HFFc6 (cell line): ENCODE results near the gene TRAPPC11. TPM values are rescaled to one million over a fixed set of nuclear protein-coding genes. Genes with fewer than 3 reads are reported as not detected.

Experiments
- DNase-seq: peaks from one replicate; pipeline ENCODE4 v3.0.0-alpha.2; 2018
- H3K27ac Mint-ChIP-seq: 2 replicates; pipeline ENCODE4 v1.8.0; 2020; ENCODE audit warnings: mild to moderate bottlenecking, mixed read lengths
- H3K27me3 Mint-ChIP-seq: 2 replicates; pipeline ENCODE4 v1.8.0; 2021; ENCODE audit warnings: mild to moderate bottlenecking, moderate library complexity, mixed read lengths; ENCODE audit not compliant: insufficient read depth
- H3K36me3 Mint-ChIP-seq: 2 replicates; pipeline ENCODE4 v1.8.0; 2021; ENCODE audit warnings: low read depth, mixed read lengths
- H3K4me1 Mint-ChIP-seq: 2 replicates; pipeline ENCODE4 v1.8.0; 2020; ENCODE audit warnings: low read depth, mixed read lengths
- H3K4me3 Mint-ChIP-seq: 2 replicates; pipeline ENCODE4 v1.8.0; 2020; ENCODE audit warnings: mild to moderate bottlenecking, moderate library complexity, mixed read lengths
- H3K9me3 Mint-ChIP-seq: 2 replicates; pipeline ENCODE4 v1.8.0; 2020; ENCODE audit warnings: mild to moderate bottlenecking, mixed read lengths
- total RNA-seq, 6 experiments: library from RNA; stranded (reverse); fragmentation: NEBNext Ultra II Directional; extraction: Animal tissue kit (Norgen Biotek cat#: 25700); gene quantifications; 2 replicates in 1 of 6; 3 replicates in 5 of 6; pipeline ENCODE4 v1.2.3, GENCODE V29; 2021
- TF ChIP-seq, protein P1 (sequence below): fragments of 200-600 bp; sonication (generic); IDR thresholded peaks from 2 replicates; pipeline ENCODE4 v1.5.0; 2021; ENCODE audit warnings: antibody characterized with exemption, mild to moderate bottlenecking

TRAPPC11 gene
- total RNA-seq, 6 experiments from 2014 or later: 24.8 to 29.5 (median 26.1) TPM

DNA sequence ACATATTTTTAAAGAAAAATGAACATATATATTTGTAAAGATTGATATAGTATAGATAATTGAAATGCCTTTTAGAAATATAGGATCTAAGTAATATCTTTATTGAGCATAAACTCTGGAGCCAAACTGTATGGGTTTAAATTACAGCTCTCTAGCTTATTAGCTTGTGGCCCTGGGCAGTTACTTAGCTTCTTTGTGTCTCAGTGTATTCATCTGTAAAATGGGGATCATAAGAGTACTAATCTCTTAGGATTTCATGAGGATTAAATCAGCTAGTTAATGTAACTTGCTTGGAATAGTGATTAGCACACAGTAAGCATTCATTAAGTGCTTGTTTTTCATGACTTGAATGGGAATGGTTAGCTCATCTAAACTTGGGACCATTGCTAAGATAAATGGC, 32.8 kb downstream of the TRAPPC11 start:
- Mint-ChIP-seq H3K27me3 (no peaks in the 10 kb centered on the region; the same call in 1 of the 2 replicates), H3K4me1 (no peaks in the 10 kb centered on the region), H3K9me3 (no peaks in the 10 kb centered on the region), H3K4me3 (no peak overlapping the region), H3K27ac (no peak overlapping the region), H3K36me3 (peaks cover 12% of the 10 kb centered on the region)
- TF ChIP-seq, protein P1, sequence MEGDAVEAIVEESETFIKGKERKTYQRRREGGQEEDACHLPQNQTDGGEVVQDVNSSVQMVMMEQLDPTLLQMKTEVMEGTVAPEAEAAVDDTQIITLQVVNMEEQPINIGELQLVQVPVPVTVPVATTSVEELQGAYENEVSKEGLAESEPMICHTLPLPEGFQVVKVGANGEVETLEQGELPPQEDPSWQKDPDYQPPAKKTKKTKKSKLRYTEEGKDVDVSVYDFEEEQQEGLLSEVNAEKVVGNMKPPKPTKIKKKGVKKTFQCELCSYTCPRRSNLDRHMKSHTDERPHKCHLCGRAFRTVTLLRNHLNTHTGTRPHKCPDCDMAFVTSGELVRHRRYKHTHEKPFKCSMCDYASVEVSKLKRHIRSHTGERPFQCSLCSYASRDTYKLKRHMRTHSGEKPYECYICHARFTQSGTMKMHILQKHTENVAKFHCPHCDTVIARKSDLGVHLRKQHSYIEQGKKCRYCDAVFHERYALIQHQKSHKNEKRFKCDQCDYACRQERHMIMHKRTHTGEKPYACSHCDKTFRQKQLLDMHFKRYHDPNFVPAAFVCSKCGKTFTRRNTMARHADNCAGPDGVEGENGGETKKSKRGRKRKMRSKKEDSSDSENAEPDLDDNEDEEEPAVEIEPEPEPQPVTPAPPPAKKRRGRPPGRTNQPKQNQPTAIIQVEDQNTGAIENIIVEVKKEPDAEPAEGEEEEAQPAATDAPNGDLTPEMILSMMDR: no peak
- no peak for DNase-seq

DNA sequence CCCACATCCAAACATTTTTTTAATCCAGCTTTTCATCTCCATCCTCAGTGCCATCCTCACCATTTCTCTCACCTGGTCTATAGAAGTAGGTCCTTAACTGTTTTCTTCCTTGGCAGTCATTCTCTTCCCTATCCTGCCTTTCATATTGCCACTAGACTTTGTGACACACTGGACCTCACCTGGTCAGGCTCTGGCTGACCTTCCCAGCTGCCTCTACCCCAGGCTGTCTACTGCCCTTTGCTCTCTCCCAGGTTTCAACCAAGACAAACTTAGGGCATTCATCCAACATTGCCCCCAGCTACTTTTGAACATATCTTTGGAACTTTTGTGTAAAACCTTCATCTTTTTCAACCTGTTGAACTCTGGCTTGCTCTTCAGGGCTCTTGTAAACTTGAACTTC, 39.8 kb downstream of the TRAPPC11 start:
- Mint-ChIP-seq H3K27ac (no peak overlapping the region), H3K4me1 (no peaks in the 10 kb centered on the region), H3K9me3 (no peaks in the 10 kb centered on the region), H3K27me3 (no peaks in the 10 kb centered on the region), H3K36me3 (peaks cover 45% of the 10 kb centered on the region), H3K4me3 (no peak overlapping the region)
- TF ChIP-seq, protein P1: no peak
- DNase-seq: no peak

DNA sequence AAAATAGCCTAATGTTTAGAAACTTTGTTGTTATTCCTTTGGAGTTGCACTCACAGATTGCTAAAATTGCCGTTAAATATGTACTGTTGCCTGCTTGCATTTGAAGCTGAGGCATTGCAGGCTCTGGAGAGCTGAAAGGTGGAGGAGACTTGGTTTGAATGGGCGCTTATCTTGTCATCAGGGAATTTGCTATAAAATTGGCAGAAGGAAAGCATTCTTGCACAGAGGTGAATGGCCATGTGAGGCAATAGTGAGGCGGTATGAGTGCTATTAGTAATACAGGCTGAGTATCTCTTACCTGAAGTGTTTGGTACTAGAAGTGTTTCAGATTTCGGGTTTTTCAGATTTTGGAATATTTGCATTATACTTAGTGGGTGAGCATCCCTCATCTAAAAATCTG, 41.3 kb downstream of the TRAPPC11 start:
- TF ChIP-seq, protein P1: no peak
- no peak for DNase-seq
- Mint-ChIP-seq H3K27me3 (no peaks in the 10 kb centered on the region), H3K36me3 (peaks cover 45% of the 10 kb centered on the region), H3K4me3 (no peak overlapping the region), H3K9me3 (no peaks in the 10 kb centered on the region), H3K4me1 (no peaks in the 10 kb centered on the region), H3K27ac (no peak overlapping the region)

DNA sequence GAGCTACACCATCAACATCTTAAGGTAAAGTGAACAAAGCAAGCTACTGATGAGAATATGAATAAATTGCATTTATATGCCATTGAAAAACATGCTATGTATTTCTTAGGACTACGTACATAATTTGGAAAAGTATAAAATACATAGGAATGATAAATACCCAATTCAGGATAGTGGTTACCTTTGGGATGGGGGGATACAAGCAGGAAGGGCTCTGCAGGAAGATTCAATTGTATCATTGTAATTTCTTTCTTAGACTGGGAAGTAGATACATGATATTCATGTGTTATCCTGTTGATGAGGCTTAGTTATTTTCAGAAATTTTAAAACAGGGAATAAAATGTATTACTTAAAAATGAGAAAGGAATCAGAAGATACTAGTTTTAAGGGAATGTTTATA, 43.4 kb downstream of the TRAPPC11 start:
- no peak overlapping the region for H3K4me3 Mint-ChIP-seq
- peaks cover 43% of the 10 kb centered on the region for H3K36me3 Mint-ChIP-seq
- TF ChIP-seq, protein P1: no peak
- H3K4me1 Mint-ChIP-seq: no peaks in the 10 kb centered on the region
- H3K9me3 Mint-ChIP-seq: no peaks in the 10 kb centered on the region
- no peak for DNase-seq
- H3K27me3 Mint-ChIP-seq: no peaks in the 10 kb centered on the region
- H3K27ac Mint-ChIP-seq: no peak overlapping the region

DNA sequence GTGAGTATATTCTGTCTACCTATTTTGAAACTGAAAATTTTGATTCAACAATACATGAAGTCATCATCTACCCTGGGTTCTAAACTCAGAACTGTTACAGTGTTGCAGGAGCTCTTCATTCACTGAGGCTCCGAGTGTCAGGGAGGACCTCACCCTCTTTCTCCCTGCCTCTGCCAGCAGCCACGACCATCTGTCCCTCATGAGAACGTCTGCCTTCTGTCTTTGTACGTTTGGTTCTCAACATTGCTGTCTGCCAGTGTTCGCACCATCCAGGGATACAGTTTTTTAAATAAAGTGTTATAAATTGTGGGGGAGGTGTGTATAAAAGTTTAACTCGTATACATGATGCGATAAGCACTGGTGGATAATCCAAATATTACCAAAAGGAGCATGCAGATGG, 55.5 kb downstream of the TRAPPC11 start:
- peaks cover 10% of the 10 kb centered on the region; the same call in 1 of the 2 replicates for H3K36me3 Mint-ChIP-seq
- no peaks in the 10 kb centered on the region for H3K4me1 Mint-ChIP-seq
- no peaks in the 10 kb centered on the region for H3K9me3 Mint-ChIP-seq
- DNase-seq: no peak
- no peaks in the 10 kb centered on the region; the same call in 1 of the 2 replicates for H3K27me3 Mint-ChIP-seq
- H3K27ac Mint-ChIP-seq: no peak overlapping the region
- TF ChIP-seq, protein P1: no peak
- no peak overlapping the region for H3K4me3 Mint-ChIP-seq

DNA sequence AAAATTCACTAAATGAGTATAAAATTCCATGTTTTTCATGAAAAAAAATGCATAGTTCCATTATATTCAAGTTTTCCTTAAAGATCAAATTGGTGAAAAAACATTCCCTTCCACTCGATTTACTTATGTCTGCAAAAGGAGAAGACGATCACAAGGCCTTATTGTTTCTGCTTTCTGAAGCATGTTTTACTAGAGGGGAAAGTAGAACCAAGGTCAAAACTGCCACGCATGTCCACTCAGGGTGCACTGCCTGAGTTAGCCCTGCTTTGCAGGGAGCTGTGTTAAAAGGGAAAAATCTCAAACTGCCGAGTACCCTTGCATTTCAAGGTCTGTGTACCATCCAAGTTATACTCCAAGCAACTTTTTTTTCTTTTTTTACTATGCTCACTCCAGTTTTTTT, 57.2 kb downstream of the TRAPPC11 start:
- Mint-ChIP-seq H3K4me3 (no peak overlapping the region), H3K27ac (no peak overlapping the region), H3K9me3 (no peaks in the 10 kb centered on the region), H3K4me1 (peaks cover 1% of the 10 kb centered on the region; the same call in 1 of the 2 replicates), H3K36me3 (peaks cover 10% of the 10 kb centered on the region; the same call in 1 of the 2 replicates), H3K27me3 (no peaks in the 10 kb centered on the region; the same call in 1 of the 2 replicates)
- TF ChIP-seq, protein P1: no peak
- DNase-seq: no peak
